ENCODE results near the gene RBM33.

DNA sequence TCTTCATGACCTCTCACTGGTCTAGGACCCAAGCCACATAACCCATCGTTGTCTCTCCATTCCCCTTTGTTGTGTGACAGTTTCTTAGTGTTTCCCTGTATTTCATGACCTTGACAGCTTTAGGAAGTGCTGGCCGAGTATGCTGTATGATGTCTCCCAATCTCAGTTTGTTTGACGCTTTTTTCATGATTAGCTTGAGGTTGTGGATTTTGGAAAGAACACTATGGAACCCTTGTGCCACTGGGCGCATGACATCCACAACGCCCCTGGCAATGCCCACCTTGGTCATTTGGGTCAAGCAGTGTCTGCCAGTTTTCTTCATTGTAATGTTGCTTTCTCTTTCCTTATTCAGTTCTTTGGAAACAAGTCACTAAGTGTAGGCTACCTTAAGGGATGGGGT, 52.3 kb downstream of the RBM33 start:
- TF ChIP-seq, protein P1, sequence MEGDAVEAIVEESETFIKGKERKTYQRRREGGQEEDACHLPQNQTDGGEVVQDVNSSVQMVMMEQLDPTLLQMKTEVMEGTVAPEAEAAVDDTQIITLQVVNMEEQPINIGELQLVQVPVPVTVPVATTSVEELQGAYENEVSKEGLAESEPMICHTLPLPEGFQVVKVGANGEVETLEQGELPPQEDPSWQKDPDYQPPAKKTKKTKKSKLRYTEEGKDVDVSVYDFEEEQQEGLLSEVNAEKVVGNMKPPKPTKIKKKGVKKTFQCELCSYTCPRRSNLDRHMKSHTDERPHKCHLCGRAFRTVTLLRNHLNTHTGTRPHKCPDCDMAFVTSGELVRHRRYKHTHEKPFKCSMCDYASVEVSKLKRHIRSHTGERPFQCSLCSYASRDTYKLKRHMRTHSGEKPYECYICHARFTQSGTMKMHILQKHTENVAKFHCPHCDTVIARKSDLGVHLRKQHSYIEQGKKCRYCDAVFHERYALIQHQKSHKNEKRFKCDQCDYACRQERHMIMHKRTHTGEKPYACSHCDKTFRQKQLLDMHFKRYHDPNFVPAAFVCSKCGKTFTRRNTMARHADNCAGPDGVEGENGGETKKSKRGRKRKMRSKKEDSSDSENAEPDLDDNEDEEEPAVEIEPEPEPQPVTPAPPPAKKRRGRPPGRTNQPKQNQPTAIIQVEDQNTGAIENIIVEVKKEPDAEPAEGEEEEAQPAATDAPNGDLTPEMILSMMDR (IDR thresholded peaks at IDR 0.05; ENCODE audit: insufficient read depth, low read depth, low read length), result no peak
- TF ChIP-seq EZH2 (IDR thresholded peaks at IDR 0.05; ENCODE audit: insufficient read depth, low read length), result no peak
